KBM-7 (cell line): ENCODE data around the gene NOTCH2.
"Not testable (repeated sequence)": the region's sequence is repeated elsewhere in the genome, so short reads cannot be mapped to it uniquely, and the experiment has no call there.

Experiments used
- DNase-seq: peaks from one replicate; pipeline ENCODE4 v3.0.0-alpha.2; 2015
- in situ Hi-C: fragments of 300-500 bp; cut with MboI; formaldehyde crosslinking; loops from 2 replicates; pipeline ENCODE4 v1.14.3; 2020; ENCODE audit warnings: low sequenced_read_pairs, low pct_unique_long_range_greater_than_20kb, mixed read lengths

Gene NOTCH2

DNA sequence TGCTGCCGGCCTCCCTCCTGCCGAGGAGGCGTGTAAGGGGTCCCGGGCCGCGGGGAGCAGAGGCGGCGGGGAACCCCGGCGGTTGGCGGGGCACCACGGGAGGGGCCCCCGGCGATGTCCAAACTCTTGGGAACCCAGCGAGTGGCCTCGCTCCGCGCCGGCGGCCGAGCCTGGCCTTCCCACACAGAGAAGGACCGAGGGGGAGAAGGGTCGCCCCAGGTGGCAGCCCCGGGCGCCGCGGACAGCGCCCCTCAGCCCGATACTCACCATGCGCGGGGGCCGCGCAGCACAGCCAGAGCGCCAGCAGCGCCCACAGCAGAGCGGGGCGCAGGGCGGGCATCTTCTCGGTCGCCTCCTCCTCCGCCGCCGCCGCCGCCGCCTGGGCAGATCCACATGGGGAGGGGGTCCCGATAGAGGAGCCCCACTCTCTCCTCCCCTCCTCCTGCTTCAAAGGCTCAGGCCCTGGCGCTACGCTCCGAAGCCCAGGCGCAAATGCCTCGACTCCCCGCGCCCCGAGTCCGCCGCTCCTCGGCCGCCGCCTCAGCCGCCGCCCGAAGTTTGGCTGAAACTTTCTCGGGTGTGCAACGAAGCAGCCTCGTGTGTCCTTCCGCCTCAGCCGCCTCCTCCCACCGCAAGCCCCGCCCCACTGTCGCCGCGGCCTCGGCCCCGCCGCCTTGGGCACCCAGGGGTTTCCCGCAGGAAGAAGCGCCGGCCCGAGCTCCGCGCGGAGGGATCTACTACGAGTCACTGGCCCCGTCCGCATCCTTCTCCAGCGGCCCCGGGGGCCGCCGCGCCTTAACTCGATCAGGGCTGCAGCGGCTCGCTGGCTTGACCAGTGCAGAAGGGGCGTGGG lies at the start of gene NOTCH2:
NOTCH2 (minus strand) TSS at position 596 of the 853 bp plus-strand sequence; CDS start at position 340, 256 bp downstream.
- peak; percentile 37 for DNase-seq

DNA sequence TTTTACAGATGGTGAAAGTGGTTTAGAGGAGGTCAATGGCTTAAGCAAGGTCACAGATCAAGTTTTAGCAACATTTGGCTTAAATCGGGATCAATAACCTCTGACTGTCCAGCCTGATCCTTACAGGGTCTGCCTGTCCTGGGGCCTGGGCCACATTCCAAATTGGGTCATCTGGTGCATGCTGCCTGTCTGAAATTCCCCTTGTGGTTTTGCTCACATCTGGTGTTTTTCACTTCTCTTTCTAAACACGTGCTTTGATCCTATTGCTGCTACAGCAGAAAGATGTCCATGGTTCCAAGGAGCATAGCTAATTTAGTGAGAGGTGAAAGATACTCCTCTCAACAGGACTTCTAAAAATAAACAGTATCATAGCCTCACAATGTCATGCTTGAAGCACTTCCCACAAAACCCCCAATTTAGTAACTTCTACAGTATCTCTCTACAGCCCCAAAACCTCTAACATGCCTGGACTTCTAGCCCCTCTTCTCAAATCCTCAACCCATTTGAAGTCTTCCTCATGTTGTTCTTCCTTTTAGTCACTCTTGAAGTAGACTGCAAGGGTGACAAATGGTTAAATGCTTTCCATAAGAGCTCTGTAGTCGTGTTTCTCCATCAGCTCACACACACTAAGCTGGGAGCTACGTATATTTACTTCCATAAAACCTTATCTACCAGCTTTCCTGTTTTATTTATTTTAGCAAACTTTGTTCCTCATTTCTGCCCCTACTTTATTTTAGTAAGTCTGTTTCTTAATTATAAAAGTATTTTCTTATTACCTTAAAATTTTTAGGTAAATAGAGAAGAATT lies 48.1 kb upstream of the NOTCH2 start:
- in situ Hi-C loops: not testable (repeated sequence)
- DNase-seq: peak; percentile 78

More for the DNA sequence above, at the start of gene NOTCH2:
- in situ Hi-C loops: not testable (repeated sequence)

GRCh38 chr1:120116094-120116493 lies 46.6 kb upstream of the NOTCH2 start:
- in situ Hi-C loops, DNase-seq: not testable (repeated sequence)

DNA sequence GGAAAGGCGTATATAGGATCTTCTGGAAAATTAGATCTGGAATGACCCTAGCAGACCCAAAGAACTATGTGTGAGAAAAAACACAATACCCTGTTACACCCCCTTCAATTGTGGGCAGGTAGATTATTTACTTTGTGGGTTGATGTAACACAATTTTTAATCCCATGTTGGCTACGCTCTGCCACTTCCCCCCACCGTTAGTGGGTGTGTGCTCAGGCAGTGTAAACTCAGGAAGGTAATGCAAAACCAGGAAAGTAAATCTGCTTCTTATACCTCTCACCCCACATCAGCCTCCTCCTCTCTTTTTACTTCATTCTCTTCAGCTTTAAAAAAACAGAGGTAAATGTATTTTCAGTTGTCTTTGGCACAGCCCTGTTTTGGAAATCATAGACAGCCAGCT lies 43.7 kb upstream of the NOTCH2 start:
- DNase-seq, in situ Hi-C loops: not testable (repeated sequence)

DNA sequence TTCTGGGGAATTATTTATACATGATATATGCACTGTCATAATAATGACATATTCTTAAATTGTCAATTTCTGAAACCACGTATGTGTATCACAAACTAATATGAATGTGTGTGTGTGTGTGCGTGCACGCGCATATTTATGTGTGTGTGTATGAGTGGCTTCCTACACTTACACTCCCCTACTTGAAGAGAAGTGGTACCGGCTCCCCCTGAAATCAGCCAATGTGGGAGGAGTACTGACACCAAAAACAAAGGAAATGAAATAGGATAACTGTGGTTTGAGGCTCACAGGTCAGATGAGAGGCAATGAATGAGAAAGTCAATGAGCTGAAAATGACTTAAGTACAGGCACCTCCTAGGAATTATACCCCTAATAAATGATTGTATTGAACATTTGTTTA lies 42.8 kb upstream of the NOTCH2 start:
- DNase-seq: not testable (repeated sequence)

GRCh38 chr1:120111771-120112170 lies 42.3 kb upstream of the NOTCH2 start:
- DNase-seq, in situ Hi-C loops: not testable (repeated sequence)

More for the DNA sequence above, 42.8 kb upstream of the NOTCH2 start:
- in situ Hi-C loops: not testable (repeated sequence)

- not testable (repeated sequence) for DNase-seq
Observed at GRCh38 chr1:120111008-120111407, 41.5 kb upstream of the NOTCH2 start.

GRCh38 chr1:120109656-120110055 lies 40.2 kb upstream of the NOTCH2 start:
- in situ Hi-C loops, DNase-seq: not testable (repeated sequence)

More at GRCh38 chr1:120111008-120111407, 41.5 kb upstream of the NOTCH2 start:
- in situ Hi-C loops: not testable (repeated sequence)

DNA sequence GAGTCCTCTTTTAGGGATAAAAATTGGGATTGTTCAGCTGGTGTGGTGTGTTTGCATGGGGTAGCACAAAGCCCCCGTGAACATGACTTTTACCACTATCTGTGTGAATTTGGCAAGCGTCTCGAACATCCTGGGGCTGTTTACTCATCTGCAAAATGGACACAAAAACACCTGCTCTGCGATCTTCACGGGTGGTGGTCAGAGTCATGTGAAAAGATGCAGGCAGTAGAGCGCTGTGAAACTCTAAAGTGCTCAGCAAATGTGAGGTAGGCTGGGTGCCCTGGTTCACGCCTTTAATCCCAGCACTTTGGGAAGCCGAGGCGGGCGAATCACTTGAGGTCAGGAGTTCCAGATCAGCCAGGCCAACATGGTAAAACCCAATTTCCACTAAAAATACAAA lies 39.7 kb upstream of the NOTCH2 start:
- DNase-seq, in situ Hi-C loops: not testable (repeated sequence)

DNA sequence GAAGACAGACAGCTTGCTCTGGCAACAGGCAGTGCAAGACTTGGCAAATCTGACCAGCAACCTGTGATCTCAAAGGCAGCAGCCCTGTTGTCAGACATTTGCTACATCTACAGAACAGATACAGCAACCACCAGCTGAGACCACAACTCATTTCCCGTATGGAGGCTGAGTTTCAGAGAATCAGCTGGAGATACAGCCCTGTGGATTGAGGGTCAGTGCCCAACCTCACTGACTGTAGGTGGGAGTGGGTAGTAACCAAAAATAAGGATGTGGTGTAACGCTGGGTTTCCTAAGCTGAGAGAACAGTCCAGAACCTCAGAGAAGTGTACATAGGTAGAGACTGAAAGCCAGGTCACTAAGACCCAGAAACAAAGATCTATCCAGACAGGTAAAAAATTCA lies 35.8 kb upstream of the NOTCH2 start:
- DNase-seq, in situ Hi-C loops: not testable (repeated sequence)

GRCh38 chr1:120103768-120104167 lies 34.3 kb upstream of the NOTCH2 start:
- DNase-seq, in situ Hi-C loops: not testable (repeated sequence)

GRCh38 chr1:120101593-120101992 lies 32.1 kb upstream of the NOTCH2 start:
- in situ Hi-C loops, DNase-seq: not testable (repeated sequence)

DNA sequence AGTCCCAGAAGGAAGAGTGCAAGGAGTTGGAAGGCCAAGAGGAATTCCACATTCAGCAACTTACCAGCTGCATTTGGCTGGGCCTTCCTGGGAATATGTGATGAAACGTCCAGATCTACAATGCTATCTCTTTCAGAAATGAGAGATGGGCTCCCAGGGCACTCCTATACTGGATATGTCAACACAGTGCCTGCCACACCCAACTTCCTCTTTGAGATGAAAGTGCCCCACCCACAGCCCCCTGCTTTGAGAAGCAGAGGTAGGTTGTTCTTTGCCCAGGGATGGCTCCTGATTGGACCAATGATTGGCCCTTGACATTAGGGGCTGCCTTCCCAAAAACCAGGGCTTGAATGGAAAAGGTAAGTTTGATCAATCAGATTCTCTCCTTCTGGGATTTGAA lies 31.1 kb upstream of the NOTCH2 start:
- DNase-seq, in situ Hi-C loops: not testable (repeated sequence)

- DNase-seq, in situ Hi-C loops: not testable (repeated sequence)
Observed at GRCh38 chr1:120098986-120099759, 29.7 kb upstream of the NOTCH2 start.

DNA sequence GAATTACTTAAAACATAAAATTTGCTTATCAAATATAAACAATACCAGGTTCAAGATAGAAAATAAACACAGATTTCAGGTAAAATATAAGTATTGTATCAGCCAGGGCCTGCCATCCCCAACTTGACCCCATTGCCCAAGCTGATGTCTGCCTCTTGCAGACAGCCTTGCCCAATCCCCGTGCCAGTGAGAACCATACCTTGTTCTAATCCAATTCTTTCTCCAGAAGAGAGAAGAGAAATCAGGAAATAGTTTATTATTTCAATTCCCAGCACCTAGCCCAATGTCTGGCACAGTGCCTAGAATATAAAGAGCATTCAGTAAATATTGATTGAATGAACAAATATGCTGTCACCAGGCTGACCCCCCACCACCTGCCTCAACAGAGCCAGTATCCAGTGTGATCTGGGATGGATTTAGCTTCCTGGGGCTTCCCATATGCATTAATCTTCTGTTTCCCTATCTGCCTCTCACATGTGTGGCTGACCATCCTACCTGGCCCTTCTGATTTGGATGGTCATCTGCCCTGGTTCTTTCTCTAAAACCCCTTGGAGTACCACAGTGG lies 27.6 kb upstream of the NOTCH2 start:
- in situ Hi-C loops, DNase-seq: not testable (repeated sequence)

- in situ Hi-C loops: not testable (repeated sequence)
Observed at GRCh38 chr1:120093548-120094181, 24.2 kb upstream of the NOTCH2 start.

GRCh38 chr1:120092232-120093218 lies 23.1 kb upstream of the NOTCH2 start:
- DNase-seq, in situ Hi-C loops: not testable (repeated sequence)

More at GRCh38 chr1:120093548-120094181, 24.2 kb upstream of the NOTCH2 start:
- DNase-seq: not testable (repeated sequence)
